Fibroblast of villous mesenchyme (primary cell): Measurements from ENCODE around the gene MICAL3. TPM values are rescaled to one million over a fixed set of nuclear protein-coding genes. Genes with fewer than 3 reads are reported as not detected.
"Not testable (repeated sequence)": the region's sequence is repeated elsewhere in the genome, so short reads cannot be mapped to it uniquely, and the experiment has no call there.

Experiments
- DNase-seq: peaks from one replicate; pipeline ENCODE4 v3.0.0-alpha.2; 2010; ENCODE audit warnings: low read depth
- H3K4me3 ChIP-seq: 2 replicates; pipeline ENCODE4 v1.5.1; 2011; ENCODE audit warnings: low read depth, mild to moderate bottlenecking, low read length
- total RNA-seq: library from RNA; depleted of rRNA; stranded (reverse); fragments of >200 nt; gene quantifications from 2 replicates; pipeline ENCODE4 v1.2.3, GENCODE V29; 2012
- TF ChIP-seq, protein P1 (sequence below): IDR thresholded peaks from 2 replicates; pipeline ENCODE4 v1.5.1; 2012; ENCODE audit warnings: low read depth, mild to moderate bottlenecking, low read length; ENCODE audit not compliant: insufficient read depth

The MICAL3 gene
- total RNA-seq, 1 donor: 39.7 TPM

- TF ChIP-seq, protein P1, sequence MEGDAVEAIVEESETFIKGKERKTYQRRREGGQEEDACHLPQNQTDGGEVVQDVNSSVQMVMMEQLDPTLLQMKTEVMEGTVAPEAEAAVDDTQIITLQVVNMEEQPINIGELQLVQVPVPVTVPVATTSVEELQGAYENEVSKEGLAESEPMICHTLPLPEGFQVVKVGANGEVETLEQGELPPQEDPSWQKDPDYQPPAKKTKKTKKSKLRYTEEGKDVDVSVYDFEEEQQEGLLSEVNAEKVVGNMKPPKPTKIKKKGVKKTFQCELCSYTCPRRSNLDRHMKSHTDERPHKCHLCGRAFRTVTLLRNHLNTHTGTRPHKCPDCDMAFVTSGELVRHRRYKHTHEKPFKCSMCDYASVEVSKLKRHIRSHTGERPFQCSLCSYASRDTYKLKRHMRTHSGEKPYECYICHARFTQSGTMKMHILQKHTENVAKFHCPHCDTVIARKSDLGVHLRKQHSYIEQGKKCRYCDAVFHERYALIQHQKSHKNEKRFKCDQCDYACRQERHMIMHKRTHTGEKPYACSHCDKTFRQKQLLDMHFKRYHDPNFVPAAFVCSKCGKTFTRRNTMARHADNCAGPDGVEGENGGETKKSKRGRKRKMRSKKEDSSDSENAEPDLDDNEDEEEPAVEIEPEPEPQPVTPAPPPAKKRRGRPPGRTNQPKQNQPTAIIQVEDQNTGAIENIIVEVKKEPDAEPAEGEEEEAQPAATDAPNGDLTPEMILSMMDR: no peak
- DNase-seq: no peak
- H3K4me3 ChIP-seq: no peak overlapping the region
Observed at GRCh38 chr22:18050065-18050464, 25.7 kb upstream of the MICAL3 start.

DNA sequence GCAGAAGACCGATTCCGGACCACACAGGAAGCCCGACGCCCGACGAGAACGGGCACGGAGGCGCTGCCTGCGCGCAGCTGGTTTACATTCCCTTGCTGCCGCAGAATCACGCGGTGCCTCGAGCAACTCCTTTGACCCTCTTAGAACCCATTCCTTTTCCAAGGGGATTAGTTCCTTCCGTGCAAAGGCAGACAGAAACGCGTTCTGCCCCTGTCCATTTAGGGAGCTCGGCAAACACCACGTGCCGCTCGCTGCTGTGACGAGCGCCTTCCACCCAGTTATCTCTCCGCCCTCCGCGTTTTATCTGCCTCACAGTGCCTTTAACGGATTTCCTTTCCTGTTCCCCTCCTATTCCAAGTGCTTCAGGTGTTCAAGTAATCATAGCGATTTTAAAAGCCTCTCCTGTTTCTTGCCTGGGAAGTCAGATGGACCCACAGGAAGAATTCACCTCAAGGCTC, 24.1 kb upstream of the MICAL3 start:
- TF ChIP-seq, protein P1: no peak
- peak; percentile 94 for DNase-seq
- H3K4me3 ChIP-seq: peak overlapping the region; percentile 3

- H3K4me3 ChIP-seq: peak overlapping the region; percentile 3
- TF ChIP-seq, protein P1: no peak
- DNase-seq: no peak
Observed at GRCh38 chr22:18048041-18048440, 23.7 kb upstream of the MICAL3 start.

DNA sequence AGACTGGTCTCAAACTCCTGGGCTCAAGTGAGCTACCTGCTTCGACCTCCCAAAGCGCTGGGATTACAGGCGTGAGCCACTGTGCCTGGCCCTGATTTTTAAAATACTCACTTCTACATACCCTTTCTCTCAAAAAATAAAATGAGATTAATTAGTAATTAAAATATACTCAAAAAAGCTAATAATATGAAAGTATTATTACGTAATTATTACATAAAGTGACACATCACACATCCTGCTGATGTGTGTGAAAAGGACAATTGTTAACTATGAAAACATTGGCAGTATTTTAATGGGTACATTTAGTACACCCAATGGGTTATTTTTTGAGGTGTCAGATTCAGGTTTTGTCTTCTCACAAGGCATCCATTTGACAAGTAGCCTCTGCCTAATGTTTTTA, 21.4 kb upstream of the MICAL3 start:
- H3K4me3 ChIP-seq: no peak overlapping the region
- TF ChIP-seq, protein P1: no peak
- DNase-seq: no peak

- no peak for DNase-seq
- H3K4me3 ChIP-seq: no peak overlapping the region
- TF ChIP-seq, protein P1: no peak
Observed at GRCh38 chr22:18044548-18045271, 20.3 kb upstream of the MICAL3 start.

GRCh38 chr22:18042685-18043084, 18.3 kb upstream of the MICAL3 start:
- TF ChIP-seq, protein P1: no peak
- DNase-seq: no peak

DNA sequence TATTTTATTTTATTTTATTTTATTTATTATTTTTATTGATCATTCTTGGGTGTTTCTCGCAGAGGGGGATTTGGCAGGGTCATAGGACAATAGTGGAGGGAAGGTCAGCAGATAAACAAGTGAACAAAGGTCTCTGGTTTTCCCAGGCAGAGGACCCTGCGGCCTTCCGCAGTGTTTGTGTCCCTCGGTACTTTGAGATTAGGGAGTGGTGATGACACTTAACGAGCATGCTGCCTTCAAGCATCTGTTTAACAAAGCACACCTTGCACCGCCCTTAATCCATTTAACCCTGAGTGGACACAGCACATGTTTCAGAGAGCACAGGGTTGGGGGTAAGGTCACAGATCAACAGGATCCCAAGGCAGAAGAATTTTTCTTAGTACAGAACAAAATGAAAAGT, 16.5 kb upstream of the MICAL3 start:
- not testable (repeated sequence) for DNase-seq, H3K4me3 ChIP-seq

More at GRCh38 chr22:18042685-18043084, 18.3 kb upstream of the MICAL3 start:
- no peak overlapping the region for H3K4me3 ChIP-seq
